HG03025 (cell line): ENCODE measurements around the gene SPTBN1.
"Not testable (repeated sequence)": the region's sequence is repeated elsewhere in the genome, so short reads cannot be mapped to it uniquely, and the experiment has no call there.

Experiments used
- ATAC-seq: cut with Tn5 transposase; IDR thresholded peaks from one replicate; pipeline ENCODE4 v1.9.1; 2021; ENCODE audit warnings: mild to moderate bottlenecking, moderate library complexity; ENCODE audit not compliant: unreplicated experiment, low FRiP score

Gene SPTBN1

DNA sequence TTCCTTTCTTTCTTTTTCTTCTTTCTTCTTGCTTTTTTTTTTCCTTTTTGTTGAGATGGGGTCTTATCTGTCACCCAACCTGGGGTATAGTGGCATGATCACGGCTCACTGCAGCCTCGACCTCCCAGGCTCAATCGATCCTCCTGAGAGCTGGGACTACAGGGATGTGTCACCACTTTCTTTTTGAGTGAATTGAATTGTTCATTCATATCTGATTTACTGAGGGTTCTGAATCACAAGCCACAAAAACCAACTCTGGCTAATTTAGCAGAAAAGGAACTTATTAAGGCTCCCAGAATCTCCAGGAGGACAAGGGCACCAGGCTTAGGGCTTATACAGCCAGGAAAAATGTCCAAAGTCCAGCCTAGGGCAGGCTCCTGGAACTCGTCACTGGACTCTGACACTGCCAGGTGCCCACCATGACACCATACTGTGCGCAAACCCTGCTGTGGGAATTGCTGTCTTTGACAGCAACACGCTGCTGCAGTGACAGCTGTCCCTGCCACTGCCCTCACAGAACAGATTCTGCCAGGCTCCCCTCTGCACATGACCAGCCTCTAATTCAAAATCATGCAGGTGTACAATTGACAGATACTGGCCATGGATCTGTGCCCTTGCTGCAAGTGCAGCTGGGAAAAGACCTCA lies 224.4 kb downstream of the SPTBN1 start:
- ATAC-seq: peak; percentile 45

DNA sequence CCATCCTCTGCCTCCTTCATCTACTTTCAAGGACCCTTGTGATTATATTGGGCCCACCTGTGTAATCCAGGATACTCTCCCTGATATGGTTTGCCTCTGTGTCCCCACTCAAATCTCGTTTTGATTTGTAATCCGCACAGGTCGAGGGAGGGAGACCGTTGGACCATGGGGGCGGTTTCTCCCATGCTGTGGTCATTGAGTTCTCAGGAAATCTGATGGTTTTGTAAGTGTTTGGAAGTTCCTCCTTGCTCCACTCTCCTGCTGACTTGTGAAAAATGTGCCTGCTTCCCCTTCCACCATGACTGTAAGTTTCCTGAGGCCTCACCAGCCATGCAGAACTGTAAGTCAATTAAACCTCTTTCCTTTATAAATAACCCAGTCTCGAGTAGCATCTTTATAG lies 225.3 kb downstream of the SPTBN1 start:
- ATAC-seq: no peak

DNA sequence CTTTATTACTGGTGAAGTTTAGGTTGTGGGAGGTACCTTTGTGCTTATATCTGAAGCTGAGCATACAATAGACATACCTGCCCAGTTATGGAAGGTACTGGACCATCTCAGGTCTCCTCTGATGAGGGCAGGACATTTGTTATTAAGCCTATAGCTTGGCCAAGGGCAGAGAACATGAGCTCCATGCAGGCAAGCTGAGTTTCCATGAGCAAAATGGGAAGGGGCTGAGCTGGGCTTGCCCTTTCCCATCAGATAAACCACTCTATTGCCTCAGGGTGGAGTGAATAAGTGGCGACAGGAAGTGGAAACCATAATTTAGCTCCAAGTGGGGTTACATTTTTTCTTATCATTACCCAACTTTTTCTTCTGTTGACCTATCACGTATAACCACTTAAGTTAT lies 227.5 kb downstream of the SPTBN1 start:
- no peak for ATAC-seq

DNA sequence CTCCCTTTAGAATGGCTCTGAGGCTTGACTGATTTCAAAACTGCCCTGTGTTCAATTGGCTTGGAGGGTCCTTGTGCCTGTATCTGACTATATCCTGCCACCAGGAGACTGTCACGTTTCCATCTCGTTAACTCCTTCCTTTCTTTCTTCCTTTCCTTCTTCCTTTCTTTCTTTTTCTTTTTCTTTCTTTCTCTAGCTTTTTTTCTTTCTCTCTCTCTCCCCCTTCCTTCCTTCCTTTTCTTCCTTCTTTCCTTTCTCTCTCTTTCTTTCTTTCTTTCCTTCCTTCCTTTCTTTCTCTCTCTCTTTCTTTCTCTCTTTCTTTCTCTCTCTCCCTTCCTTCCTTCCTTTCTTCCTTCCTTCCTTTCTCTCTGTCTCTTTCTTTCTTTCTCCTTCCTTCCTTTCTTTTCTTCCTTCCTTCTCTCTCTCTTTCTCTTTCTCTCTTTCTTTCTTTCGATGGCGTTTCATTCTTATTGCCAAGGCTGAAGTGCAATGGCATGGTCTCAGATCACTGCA lies 229.2 kb downstream of the SPTBN1 start:
- no peak for ATAC-seq

DNA sequence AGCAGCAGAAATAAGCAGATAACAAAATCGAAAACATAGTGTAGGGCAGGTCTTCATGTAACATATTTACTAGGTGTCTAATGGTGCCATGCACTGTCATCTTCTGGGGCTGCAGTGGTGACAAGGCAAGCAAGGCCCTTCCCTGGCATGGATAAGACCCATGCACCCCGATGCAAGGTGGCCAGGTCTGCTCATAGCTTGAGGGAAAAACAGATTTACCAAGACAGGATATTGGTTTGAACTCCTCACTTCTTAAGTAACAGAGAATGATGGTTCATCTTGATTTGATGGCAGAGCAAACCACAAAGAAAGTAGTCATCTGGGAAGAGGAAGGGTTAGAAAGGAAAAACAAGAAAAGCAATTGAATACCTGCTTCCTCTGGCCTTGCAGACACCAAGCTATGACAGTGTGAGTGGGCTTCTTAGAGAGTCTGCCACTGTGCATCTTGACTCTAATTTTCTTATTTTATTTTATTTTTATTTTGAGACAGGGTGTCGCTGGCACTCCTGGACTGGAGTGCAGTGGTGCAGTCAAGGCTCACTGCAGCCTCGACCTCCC lies 231.5 kb downstream of the SPTBN1 start:
- ATAC-seq: no peak

DNA sequence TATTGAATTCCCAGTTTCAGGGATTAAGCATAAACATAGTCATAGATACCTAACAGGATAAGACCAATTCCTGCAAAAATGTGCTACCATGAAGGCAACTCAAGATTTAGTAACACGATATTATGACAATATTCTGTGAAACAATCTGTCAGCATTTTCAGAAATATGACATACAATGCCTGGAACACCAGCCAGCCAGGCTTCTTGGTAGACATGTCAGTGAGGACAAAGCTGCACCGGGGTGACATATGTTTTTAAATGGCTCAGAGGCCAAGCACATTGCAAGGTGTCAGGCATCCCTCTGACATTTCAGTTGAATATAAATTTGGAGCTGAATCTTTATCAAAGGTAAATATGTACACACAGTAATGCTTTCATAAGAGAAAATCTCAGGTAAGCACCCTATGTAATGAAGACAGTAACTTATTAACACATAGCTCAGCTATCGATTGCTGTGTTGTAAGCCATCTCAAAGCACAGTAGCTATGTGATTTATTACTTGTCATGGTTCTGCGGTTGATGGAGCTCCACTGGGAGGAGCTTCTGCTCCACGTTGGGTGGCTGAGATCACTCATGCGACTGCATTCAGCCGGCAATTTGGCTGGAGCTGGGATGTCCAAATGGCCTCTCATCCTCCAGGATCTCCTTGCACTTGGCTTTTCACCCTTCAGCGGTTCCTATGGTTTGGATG lies 235.5 kb downstream of the SPTBN1 start:
- ATAC-seq: no peak

DNA sequence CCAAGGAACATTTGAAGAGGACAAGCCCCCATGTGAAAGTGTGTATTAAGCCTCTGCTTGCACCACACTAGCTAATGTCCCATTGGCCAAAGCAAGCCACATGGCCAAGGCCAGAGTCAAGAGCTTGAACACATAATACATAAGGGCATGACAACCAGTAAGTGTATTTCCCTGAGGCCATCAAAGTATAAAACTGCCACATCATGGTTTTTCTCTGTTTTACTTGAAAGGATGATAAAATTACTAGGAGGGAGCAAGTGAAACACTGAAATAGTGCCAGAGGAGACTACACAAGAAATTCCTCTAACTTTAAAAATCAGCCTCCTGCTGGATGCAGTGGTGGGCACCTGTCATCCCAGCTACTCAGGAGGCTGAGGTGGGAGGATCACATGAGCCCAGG lies 236.4 kb downstream of the SPTBN1 start:
- no peak for ATAC-seq

DNA sequence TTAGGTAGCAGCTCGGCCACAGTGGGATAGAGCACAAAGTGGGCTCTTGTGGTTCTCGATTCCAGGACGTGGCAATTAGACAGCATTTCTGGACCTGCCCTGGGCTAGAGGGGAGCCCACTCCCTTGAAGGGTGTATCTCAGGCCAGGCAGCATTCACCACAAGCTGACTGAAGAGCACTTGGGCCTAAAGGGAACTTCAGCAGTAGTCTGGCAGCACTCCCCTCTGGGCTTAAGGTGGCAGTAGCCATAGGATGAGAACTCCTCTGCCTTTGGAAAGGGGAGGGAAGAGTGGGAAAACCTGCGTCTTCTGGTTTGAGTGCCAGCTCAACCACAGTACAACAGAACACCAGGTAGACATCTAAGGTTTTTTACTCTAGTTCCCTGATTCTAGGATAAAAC lies 239.3 kb downstream of the SPTBN1 start:
- no peak for ATAC-seq

DNA sequence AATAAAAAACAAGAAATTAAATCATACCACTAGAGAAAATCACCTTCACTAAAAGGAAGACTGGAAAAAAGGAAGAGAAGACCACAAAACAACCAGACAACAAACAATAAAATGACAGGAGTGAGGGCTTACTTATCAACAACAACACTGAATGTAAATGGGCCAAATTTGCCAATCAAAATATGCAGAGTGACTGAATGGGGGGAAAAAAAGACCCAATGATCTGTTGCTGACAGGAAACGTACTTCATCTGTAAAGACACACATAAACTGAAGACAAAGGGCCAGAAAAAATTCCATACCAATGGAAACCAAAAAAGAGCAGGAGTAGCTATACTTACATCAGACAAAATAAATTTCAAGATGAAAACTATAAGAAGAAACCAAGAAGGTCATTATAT lies 241.8 kb downstream of the SPTBN1 start:
- no peak for ATAC-seq

DNA sequence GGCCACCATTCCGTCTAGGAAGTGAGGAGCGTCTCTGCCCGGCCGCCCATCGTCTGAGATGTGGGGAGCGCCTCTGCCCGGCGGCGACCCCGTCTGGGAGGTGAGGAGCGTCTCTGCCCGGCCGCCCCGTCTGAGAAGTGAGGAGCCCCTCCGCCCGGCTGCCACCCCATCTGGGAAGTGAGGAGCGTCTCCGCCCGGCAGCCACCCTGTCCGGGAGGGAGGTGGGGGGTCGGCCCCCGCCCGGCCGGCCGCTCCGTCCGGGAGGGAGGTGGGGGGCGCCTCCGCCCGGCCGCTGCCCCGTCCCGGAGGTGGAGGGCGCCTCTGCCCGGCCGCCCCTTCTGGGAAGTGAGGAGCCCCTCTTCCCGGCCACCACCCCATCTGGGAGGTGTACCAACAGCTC lies 242.8 kb downstream of the SPTBN1 start:
- ATAC-seq: not testable (repeated sequence)

DNA sequence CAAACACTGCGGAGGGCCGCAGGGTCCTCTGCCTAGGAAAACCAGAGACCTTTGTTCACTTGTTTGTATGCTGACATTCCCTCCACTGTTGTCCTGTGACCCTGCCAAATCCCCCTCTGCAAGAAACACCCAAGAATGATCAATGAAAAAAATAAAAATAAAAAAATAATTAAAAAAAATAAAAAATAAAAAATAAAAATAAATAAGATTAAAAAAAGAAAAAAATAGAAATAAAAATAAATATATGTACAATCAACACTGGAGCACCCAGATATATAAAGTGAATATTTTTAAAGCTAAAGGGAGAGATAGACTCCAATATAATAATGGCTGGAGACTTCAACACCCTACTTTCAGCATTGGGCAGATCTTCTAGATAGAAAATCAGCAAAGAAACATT lies 243.5 kb downstream of the SPTBN1 start:
- no peak for ATAC-seq

DNA sequence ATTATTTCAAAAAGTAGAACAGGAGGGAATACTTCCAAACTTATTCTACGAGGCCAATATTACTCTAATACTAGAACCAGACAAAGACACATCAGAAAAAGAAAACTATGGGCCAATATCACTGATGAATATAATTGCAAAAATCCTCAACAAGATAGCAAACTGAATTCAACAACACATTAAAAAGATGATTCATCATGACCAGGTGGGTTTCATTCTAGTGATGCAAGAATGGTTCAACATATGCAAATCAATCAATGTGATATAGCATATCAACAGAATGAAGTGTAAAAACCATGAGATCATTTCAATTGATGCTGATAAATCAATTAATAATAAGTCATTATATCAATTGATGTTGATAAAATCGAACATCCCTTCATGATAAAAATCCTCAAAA lies 244.9 kb downstream of the SPTBN1 start:
- ATAC-seq: no peak

DNA sequence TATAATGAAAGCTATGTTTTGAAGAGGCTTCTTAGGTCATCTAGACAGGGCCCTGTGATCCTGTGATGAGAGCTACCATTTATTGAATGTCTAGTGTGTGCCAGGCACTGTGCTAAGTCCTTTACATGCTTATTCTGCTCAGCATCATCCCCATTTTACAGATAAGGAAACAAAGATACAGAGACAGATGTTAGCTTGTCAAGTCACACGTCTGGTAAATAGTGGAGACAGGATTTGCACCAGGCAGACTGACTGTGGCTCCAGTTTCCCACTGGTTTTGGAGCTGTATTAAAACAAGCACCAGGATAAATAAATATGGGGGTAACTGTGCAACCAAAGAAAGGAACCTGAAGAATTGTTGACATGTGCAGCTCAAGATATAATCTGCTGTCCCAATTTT lies 248.1 kb downstream of the SPTBN1 start:
- no peak for ATAC-seq

DNA sequence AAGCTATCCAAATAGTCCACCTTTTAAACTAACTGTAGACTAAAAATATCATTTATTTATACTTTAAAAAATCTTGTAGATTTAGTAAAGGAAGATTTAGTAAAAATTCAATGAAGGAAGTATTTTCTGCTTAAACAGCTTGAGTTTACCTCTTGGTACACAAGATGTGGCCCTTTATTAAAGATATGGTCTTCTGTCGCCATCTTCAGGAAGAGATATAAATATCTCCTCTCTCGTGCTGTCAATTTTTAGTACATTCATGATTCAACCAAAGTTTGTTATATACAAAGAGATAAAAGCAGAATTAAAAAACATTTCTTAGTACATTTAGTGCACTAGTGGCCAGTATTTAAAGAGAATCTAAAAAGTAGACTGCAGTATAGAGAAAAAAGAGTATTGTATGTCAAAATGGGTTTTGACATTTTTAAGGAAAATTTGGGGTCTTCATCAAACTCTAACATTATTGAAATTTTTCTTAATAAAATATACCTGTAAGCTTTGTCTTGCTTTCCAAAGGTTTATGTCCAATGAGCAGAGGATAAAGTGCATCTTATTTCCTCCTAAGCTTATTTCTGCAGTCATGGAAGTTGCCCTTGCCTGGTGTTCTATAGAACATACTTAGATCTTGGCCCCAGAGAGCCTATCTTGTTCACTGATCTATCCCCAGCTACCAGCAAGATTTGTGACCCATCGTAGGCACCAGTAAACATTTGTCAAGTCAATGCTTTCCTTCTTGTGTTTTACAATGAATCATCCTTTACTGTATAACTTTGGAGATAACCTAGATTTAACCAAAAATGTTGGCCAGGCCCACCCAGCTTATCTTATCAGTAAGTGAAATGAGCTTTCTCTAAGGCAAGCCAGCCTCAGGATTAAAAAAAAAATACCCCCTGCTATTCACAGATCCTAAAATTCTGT lies 248.8 kb downstream of the SPTBN1 start:
- ATAC-seq: no peak

DNA sequence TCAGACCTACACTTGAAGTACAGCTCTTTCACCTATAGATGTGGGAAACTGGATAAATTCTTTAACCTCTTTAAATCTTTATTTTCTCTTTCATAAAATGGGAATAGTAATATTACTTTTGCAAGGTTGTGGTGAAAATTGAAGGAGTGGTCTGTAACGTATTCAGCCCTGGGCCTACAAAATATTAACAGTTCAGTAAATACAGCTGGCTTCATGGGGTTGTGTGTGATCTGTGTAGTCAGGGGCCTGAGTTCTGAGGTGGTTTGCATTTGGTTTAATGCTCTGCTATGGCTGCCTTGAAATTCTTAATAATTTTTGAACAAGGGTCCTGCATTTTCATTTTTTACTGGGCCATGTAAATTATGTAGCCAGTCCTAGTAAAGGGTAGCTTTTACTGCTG lies 250.5 kb downstream of the SPTBN1 start:
- ATAC-seq: no peak

DNA sequence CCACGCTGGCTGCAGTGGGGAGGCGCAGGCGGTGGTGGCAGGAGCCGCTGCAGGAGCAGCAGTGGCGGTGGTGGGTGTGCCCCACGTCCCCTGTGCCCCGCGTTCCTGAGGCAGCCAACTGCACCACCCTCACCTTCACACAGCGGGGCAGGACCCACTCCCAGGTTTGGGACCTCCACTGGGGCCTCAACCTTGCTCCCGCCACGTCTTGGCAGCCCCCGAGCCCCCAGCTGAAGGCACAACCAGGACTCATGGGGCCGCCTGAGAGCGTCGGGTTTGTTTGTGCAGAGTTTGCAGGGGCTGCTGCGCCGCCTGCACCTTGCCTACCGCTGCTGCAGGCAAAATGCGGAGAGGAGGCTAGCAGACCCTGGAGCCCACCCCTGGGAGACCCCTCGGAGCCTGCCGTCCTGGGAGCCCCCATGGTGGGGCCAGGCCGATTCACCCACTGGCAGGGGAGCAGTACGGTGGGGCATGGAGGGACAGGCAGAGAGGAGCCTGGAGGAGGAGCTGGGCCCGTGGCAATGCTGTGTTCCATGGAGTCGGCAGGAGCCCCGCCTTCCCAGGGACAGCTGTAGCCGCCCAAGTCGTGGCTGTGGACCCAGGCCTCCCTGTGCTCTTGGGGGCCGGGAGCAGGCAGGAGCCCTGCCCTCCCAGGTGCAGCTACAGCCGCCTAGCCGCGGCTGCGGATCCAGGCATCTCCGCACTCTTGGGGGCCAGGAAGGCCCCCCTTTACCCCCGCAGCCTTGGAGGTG lies 252.6 kb downstream of the SPTBN1 start:
- ATAC-seq: no peak

DNA sequence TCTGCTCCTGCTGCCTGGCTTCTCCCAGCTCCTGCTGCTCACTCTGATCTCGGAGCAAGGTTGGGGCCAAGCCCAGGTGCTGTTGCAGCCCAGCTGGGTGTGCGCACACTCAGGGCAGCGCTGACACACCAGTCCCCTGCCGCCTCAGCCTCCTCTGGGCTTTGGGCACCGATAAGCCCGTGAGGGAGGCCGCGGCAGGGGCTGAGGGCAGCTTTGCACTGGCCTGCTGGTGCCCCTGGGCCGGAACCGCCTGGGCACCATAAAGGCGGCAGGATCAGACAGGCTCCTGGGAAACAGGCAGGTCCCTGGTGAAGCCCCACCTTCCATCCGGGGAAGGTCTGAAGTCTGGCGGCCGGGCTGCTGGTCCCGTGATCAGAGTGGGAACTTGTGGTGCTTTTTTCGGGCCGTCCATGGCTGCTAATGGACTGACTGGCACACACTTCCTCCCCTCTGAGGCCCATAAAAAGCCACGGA lies 253.2 kb downstream of the SPTBN1 start:
- no peak for ATAC-seq

DNA sequence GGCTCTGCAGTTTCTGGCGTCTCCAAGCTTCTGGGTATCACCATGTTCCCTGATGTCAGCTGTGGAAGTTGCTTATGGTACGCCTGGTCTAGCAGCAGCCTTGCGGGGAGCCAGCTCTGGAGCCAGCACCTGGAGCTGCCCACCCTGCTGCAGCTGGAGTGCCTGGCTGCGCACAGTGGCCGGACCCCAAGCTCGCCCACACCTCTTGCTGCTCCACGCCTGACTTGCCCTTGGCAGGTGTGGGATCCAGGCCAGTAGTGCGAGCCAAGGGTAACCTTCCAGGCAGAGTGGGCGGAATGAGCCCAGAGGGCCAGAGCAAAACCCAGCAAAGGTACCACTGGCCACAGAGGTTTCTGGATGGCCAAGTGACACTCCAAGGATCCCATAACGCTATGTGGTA lies 254.1 kb downstream of the SPTBN1 start:
- no peak for ATAC-seq

DNA sequence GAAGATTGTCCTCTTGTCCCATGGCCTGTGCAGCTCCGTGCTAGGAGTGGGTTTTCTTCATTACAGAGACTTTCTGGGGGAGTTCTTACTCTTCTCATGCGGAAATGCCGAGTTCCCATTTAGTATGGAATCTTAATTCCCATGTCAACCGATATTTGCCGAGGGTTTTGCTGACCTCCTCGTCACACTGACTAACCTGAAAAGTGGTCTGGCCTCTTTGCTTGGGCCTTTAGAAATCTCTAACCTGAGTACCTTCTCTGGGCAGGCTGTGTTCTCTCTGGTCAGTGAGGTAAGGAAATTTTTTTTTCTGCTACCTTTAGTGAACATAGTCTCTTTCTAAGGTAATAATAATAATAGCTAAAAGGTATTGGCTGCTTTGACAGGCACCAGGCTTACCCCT lies 256.4 kb downstream of the SPTBN1 start:
- no peak for ATAC-seq

DNA sequence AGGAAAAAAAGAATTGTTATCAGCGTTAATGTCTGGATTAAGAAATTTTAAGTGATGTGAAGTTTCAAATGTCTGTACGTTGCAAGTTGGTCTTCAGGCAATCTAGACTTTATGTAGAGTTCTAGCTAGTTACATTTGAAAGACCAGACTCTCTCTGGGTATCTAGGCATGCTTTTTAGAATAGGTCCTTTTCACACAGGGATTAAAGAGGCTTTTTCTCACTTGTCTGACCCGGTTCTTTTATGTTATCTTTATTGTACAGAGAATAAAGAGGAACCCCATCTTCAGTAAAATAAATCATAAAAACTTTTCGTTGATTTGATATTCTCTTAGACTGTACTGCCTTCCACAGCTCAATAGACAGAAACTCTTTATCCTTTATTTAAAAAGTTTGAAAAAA lies 258.9 kb downstream of the SPTBN1 start:
- ATAC-seq: no peak
